ENCODE data around the gene NEK7.

DNA sequence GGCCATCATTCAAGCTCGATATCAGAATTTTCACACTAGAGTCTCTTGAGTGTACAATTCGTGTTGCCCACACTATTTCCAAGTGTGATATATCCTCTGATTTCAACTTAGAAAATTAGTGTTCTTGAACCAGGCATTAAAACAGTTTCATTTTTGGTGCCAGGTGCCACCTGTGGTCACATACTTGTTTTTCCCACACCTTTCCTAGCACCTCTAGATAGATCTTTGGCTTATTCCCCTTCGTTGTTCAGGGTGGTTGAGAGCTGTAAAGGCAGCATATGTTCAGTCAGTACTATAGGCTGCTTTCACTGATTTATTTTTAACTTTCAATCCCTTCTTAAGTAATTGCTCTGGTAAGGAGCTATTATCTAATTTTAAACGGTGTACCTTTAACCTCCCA, 131.1 kb downstream of the NEK7 start:
- TF ChIP-seq EZH2 (IDR thresholded peaks at IDR 0.05; ENCODE audit: low read length, unreplicated experiment) (no peak), CTCF (conservative IDR thresholded peaks at IDR 0.05; ENCODE audit: low read depth, low read length) (no peak), EZH2phosphoT487 (IDR thresholded peaks at IDR 0.05; ENCODE audit: borderline replicate concordance, low read length) (no peak)

Data from PC-3 (cell line).